NCI-H1105 (cell line): ENCODE measurements around the gene ATP6V0A4.

Experiments used
- DNase-seq: peaks from one replicate; lab custom pipeline; 2025; lab: John Stamatoyannopoulos, UW

ATP6V0A4 gene

GRCh38 chr7:138661069-138661635 is 136.8 kb downstream of the ATP6V0A4 start:
- DNase-seq = no peak

- no peak for DNase-seq
Observed at GRCh38 chr7:138658889-138659288, 139.1 kb downstream of the ATP6V0A4 start.

- no peak for DNase-seq
Observed at GRCh38 chr7:138657854-138658386, 140.1 kb downstream of the ATP6V0A4 start.

- DNase-seq = no peak
Observed at GRCh38 chr7:138656952-138657351, 141.0 kb downstream of the ATP6V0A4 start.
